HUES64 (cell line): Measurements from ENCODE around the gene KRT23.

Source experiments
- H3K27ac ChIP-seq: 2 replicates; pipeline ENCODE4 v1.7.0; 2013; ENCODE audit warnings: low read depth, low read length, inconsistent platforms
- H3K27me3 ChIP-seq: 2 replicates; pipeline ENCODE4 v1.6.1; 2013; ENCODE audit warnings: mild to moderate bottlenecking, low read length; ENCODE audit not compliant: insufficient read depth
- H3K36me3 ChIP-seq: 2 replicates; pipeline ENCODE4 v1.6.1; 2013; ENCODE audit warnings: mild to moderate bottlenecking, low read length; ENCODE audit not compliant: insufficient read depth
- H3K4me1 ChIP-seq: 2 replicates; pipeline ENCODE4 v1.6.1; 2013; ENCODE audit warnings: mild to moderate bottlenecking, low read length, moderate library complexity; ENCODE audit not compliant: insufficient read depth
- H3K4me3 ChIP-seq: 2 replicates; pipeline ENCODE4 v1.5.1; 2013; ENCODE audit warnings: mild to moderate bottlenecking, low read length, moderate library complexity
- H3K9ac ChIP-seq: 2 replicates; pipeline ENCODE4 v1.6.1; 2013; ENCODE audit warnings: mild to moderate bottlenecking, low read depth, low read length
- H3K9me3 ChIP-seq: 2 replicates; pipeline ENCODE4 v1.6.1; 2013; ENCODE audit warnings: low read depth, low read length; ENCODE audit not compliant: insufficient read depth
- WGBS: fragments of 150-250, 120-280 bp; methylation state at CpG from one replicate; pipeline ENCODE4 v1.1.7; 2013; ENCODE audit warnings: missing lambda C conversion rate; 5-methylcytosine and 5-hydroxymethylcytosine counted together

Gene KRT23

GRCh38 chr17:40884708-40885512 is 52.5 kb downstream of the KRT23 start, which contains the start of gene KRT20:
KRT20 (minus strand) TSS chr17:40885242; CDS start chr17:40885185, 57 bp downstream.
- WGBS = 96% methylated on average over 20 of the region's 23 CpGs
- Histone ChIP-seq H3K9me3 (no peaks in the 10 kb centered on the region), H3K36me3 (no peaks in the 10 kb centered on the region), H3K4me3 (no peak within 1 kb of the TSS), H3K27ac (no peak within 1 kb of the TSS), H3K4me1 (no peaks in the 10 kb centered on the region), H3K9ac (no peak within 1 kb of the TSS), H3K27me3 (peaks cover 2% of the 10 kb centered on the region; the same call in 1 of the 2 replicates)

- no peaks in the 10 kb centered on the region for H3K9me3 ChIP-seq
- no peak overlapping the region for H3K27ac ChIP-seq
- no peak overlapping the region for H3K9ac ChIP-seq
- no peaks in the 10 kb centered on the region for H3K36me3 ChIP-seq
- no peak overlapping the region for H3K4me3 ChIP-seq
- 95% methylated on average over 7 of the region's 7 CpGs for WGBS
- H3K27me3 ChIP-seq = no peaks in the 10 kb centered on the region
- H3K4me1 ChIP-seq = no peaks in the 10 kb centered on the region
Observed at GRCh38 chr17:40883626-40884334, 53.7 kb downstream of the KRT23 start.

DNA sequence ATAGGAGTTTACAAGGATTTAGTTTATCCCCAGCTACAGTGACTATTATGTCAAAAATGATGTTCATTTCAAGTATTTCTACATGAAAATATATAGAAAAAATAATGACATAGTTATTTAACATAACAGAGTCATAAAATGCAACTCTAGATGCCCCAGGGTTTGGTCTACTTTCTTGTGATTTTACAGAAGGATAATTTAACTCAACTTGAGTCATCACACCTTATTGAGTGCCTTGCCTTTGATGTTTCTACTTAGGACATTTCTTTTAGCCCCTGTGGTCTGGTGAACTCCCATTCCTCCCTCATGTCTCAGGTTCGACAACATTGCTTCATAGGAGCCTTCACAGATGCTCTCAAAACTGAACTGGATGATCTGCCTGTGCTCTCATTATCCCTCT is 54.4 kb downstream of the KRT23 start:
- H3K4me3 ChIP-seq = no peak overlapping the region
- H3K27me3 ChIP-seq = no peaks in the 10 kb centered on the region
- no peak overlapping the region for H3K9ac ChIP-seq
- no peaks in the 10 kb centered on the region for H3K36me3 ChIP-seq
- H3K27ac ChIP-seq = no peak overlapping the region
- 94% methylated on average over 1 of the region's 1 CpG for WGBS
- H3K9me3 ChIP-seq = no peaks in the 10 kb centered on the region
- H3K4me1 ChIP-seq = no peaks in the 10 kb centered on the region

- Histone ChIP-seq H3K27me3 (no peaks in the 10 kb centered on the region), H3K4me1 (peaks cover 2% of the 10 kb centered on the region; the same call in 1 of the 2 replicates), H3K9ac (no peak overlapping the region), H3K9me3 (no peaks in the 10 kb centered on the region), H3K4me3 (no peak overlapping the region), H3K27ac (no peak overlapping the region), H3K36me3 (no peaks in the 10 kb centered on the region)
- WGBS = 93% methylated on average over 1 of the region's 1 CpG
Observed at GRCh38 chr17:40879026-40879425, 58.4 kb downstream of the KRT23 start.

DNA sequence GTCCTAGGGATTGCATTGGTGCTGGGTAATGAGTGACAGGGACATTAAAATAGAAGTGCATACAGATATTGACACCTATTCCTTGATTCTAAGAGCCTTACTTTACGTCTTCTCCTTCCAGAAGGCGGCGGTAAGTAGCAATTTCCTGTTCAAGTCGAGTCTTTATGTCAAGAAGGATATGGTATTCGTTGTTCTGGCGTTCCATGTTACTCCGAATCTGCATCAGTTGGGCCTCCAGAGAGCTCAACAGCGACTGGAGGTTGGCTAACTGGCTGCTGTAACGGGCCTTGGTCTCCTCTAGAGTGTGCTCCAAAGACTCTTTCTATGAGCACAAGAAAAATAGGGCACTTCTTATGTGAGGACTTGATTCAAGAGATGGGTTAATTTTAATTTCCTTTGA is 59.4 kb downstream of the KRT23 start:
- Histone ChIP-seq H3K9me3 (no peaks in the 10 kb centered on the region), H3K27ac (no peak overlapping the region), H3K4me1 (peaks cover 9% of the 10 kb centered on the region; the same call in 1 of the 2 replicates), H3K27me3 (no peaks in the 10 kb centered on the region), H3K9ac (no peak overlapping the region), H3K4me3 (no peak overlapping the region), H3K36me3 (no peaks in the 10 kb centered on the region)
- 92% methylated on average over 9 of the region's 9 CpGs for WGBS

GRCh38 chr17:40873801-40874200 is 63.6 kb downstream of the KRT23 start:
- Histone ChIP-seq H3K27ac (no peak overlapping the region), H3K4me3 (no peak overlapping the region), H3K9me3 (no peaks in the 10 kb centered on the region), H3K27me3 (no peaks in the 10 kb centered on the region), H3K4me1 (peaks cover 9% of the 10 kb centered on the region; the same call in 1 of the 2 replicates), H3K36me3 (no peaks in the 10 kb centered on the region), H3K9ac (no peak overlapping the region)
- WGBS = 80% methylated on average over 1 of the region's 1 CpG

- Histone ChIP-seq H3K4me3 (no peak overlapping the region), H3K27ac (no peak overlapping the region), H3K27me3 (no peaks in the 10 kb centered on the region), H3K4me1 (peaks cover 9% of the 10 kb centered on the region; the same call in 1 of the 2 replicates), H3K36me3 (no peaks in the 10 kb centered on the region), H3K9me3 (no peaks in the 10 kb centered on the region), H3K9ac (no peak overlapping the region)
Observed at GRCh38 chr17:40873255-40873654, 64.2 kb downstream of the KRT23 start.
